H1 (cell line): ENCODE data around the gene SRM. TPM values are rescaled to one million over a fixed set of nuclear protein-coding genes. Genes with fewer than 3 reads are reported as not detected.

Source experiments
- CTCF ChIA-PET: fragments of 300-600 bp; sonication (Branson Sonifier 250); formaldehyde crosslinking; loops from one replicate; lab custom pipeline; 2021; ENCODE audit not compliant: partially characterized antibody; lab: Charles Lee
- POLR2A ChIA-PET: fragments of 300-600 bp; sonication (Branson Sonifier 250); formaldehyde crosslinking; loops from one replicate; lab custom pipeline; 2021; ENCODE audit warnings: inconsistent platforms; ENCODE audit not compliant: partially characterized antibody; lab: Charles Lee
- DNase-seq, 2 experiments: peaks; one replicate each; pipeline versions ENCODE4 v3.0.0 to v3.0.0-alpha.2; 2010 to 2022; ENCODE audit warnings: low spot score in 2 of 2, low read depth in 1 of 2, mixed read lengths in 1 of 2
- FAIRE-seq: peaks from 2 replicates; lab custom pipeline; 2011; peaks lifted over from hg19 to GRCh38; lab: Jason Lieb, UNC
- H2AFZ ChIP-seq: 2 replicates; pipeline ENCODE4 v1.8.1; 2012; ENCODE audit warnings: low read length, inconsistent platforms
- H2AK5ac ChIP-seq: 2 replicates; pipeline ENCODE4 v1.6.1; 2013; ENCODE audit warnings: low read depth, low read length
- H2BK120ac ChIP-seq: replicated peaks from 2 replicates; pipeline ENCODE3; 2013; ENCODE audit warnings: low read depth, low read length, inconsistent platforms
- H2BK12ac ChIP-seq: 2 replicates; pipeline ENCODE4 v1.6.1; 2013; ENCODE audit warnings: low read depth, low read length
- H2BK15ac ChIP-seq: 2 replicates; pipeline ENCODE4 v1.6.1; 2013; ENCODE audit warnings: low read length
- H2BK20ac ChIP-seq: 2 replicates; pipeline ENCODE4 v1.6.1; 2013; ENCODE audit warnings: low read length
- H2BK5ac ChIP-seq: 2 replicates; pipeline ENCODE4 v1.6.1; 2013; ENCODE audit warnings: low read depth, low read length
- H3K14ac ChIP-seq: 2 replicates; pipeline ENCODE4 v1.6.1; 2013; ENCODE audit warnings: inconsistent platforms; ENCODE audit not compliant: insufficient read length
- H3K18ac ChIP-seq: 2 replicates; pipeline ENCODE4 v1.6.1; 2013; ENCODE audit warnings: low read length; ENCODE audit errors: extremely low read depth
- H3K23ac ChIP-seq: 2 replicates; pipeline ENCODE4 v1.6.1; 2013; ENCODE audit warnings: inconsistent platforms; ENCODE audit not compliant: insufficient read length
- H3K23me2 ChIP-seq: 2 replicates; pipeline ENCODE4 v1.6.1; 2013; ENCODE audit warnings: low read depth, low read length
- H3K27ac ChIP-seq: 2 replicates; pipeline ENCODE4 v1.6.1; 2011; ENCODE audit warnings: low read depth, low read length, inconsistent platforms
- H3K27me3 ChIP-seq, 4 experiments: replicated peaks in 1 of 4; 1 replicate in 1 of 4; 2 replicates in 3 of 4; pipeline versions ENCODE4 v1.6.1 to v1.8.1; 2011 to 2013; ENCODE audit warnings: low read length in 3 of 4, mild to moderate bottlenecking in 3 of 4, inconsistent platforms in 2 of 4, mixed read lengths in 2 of 4, moderate library complexity in 1 of 4; ENCODE audit not compliant: control insufficient read depth in 3 of 4, insufficient read depth in 3 of 4; ENCODE audit errors: extremely low read depth in 1 of 4
- H3K36me3 ChIP-seq, 4 experiments: 2 replicates each; pipeline versions ENCODE4 v1.6.1 to v1.8.1; 2011 to 2013; ENCODE audit warnings: mild to moderate bottlenecking in 4 of 4, low read length in 3 of 4, moderate library complexity in 2 of 4, control low read depth in 1 of 4, inconsistent platforms in 1 of 4; ENCODE audit not compliant: insufficient read depth in 4 of 4, control insufficient read depth in 2 of 4
- H3K4ac ChIP-seq: replicated peaks from 2 replicates; pipeline ENCODE3; 2013; ENCODE audit warnings: low read length, low read depth, mixed read lengths, inconsistent platforms; ENCODE audit not compliant: insufficient read length
- H3K4me1 ChIP-seq, 4 experiments: replicated peaks in 1 of 4; 1 replicate in 1 of 4; 2 replicates in 3 of 4; pipeline versions ENCODE4 v1.6.1 to v1.8.1; 2011 to 2013; ENCODE audit warnings: low read length in 3 of 4, inconsistent platforms in 2 of 4, mixed read lengths in 1 of 4; ENCODE audit not compliant: insufficient read depth in 4 of 4, control insufficient read depth in 3 of 4
- H3K4me2 ChIP-seq, 2 experiments: 2 replicates each; pipeline versions ENCODE4 v1.6.1 to v1.8.1; 2011 to 2013; ENCODE audit warnings: low read depth in 2 of 2, low read length in 2 of 2, control low read depth in 1 of 2, inconsistent platforms in 1 of 2, mild to moderate bottlenecking in 1 of 2; ENCODE audit not compliant: insufficient read depth in 1 of 2
- H3K4me3 ChIP-seq, 4 experiments: fragments of 200-600, 300-600 bp in 1 of 4; sonication (generic), shearing (Covaris generic), sonication (Bioruptor Twin) in 1 of 4; 2 replicates each; pipeline versions ENCODE4 v1.5.1 to v1.8.1; 2011 to 2016; ENCODE audit warnings: low read length in 4 of 4, low read depth in 3 of 4, control low read depth in 2 of 4, inconsistent platforms in 2 of 4, mild to moderate bottlenecking in 2 of 4, mixed read lengths in 1 of 4, moderate library complexity in 1 of 4; ENCODE audit not compliant: insufficient read depth in 2 of 4; ENCODE audit errors: extremely low read depth in 1 of 4
- H3K56ac ChIP-seq: replicated peaks from 2 replicates; pipeline ENCODE3; 2013; ENCODE audit warnings: low read depth, mild to moderate bottlenecking, mixed read lengths, low read length, inconsistent platforms; ENCODE audit not compliant: insufficient read length
- H3K79me1 ChIP-seq: 2 replicates; pipeline ENCODE4 v1.6.1; 2013; ENCODE audit warnings: low read depth, low read length, control low read depth
- H3K79me2 ChIP-seq, 2 experiments: 2 replicates each; pipeline versions ENCODE4 v1.6.1 to v1.8.1; 2012 to 2013; ENCODE audit warnings: low read length in 2 of 2, mild to moderate bottlenecking in 2 of 2, inconsistent platforms in 1 of 2; ENCODE audit not compliant: insufficient read depth in 2 of 2, control insufficient read depth in 1 of 2
- H3K9ac ChIP-seq, 4 experiments: replicated peaks in 1 of 4; 1 replicate in 1 of 4; 2 replicates in 3 of 4; pipeline versions ENCODE4 v1.6.1 to v1.8.1; 2011 to 2013; ENCODE audit warnings: low read depth in 3 of 4, low read length in 3 of 4, control low read depth in 2 of 4, mild to moderate bottlenecking in 2 of 4, moderate library complexity in 2 of 4, inconsistent platforms in 1 of 4; ENCODE audit errors: extremely low read depth in 1 of 4
- H3K9me3 ChIP-seq, 2 experiments: 2 replicates each; pipeline versions ENCODE4 v1.6.1 to v1.8.1; 2012 to 2013; ENCODE audit warnings: mild to moderate bottlenecking in 2 of 2, moderate library complexity in 2 of 2, control low read depth in 1 of 2, inconsistent platforms in 1 of 2, low read depth in 1 of 2, low read length in 1 of 2, mixed read lengths in 1 of 2; ENCODE audit not compliant: insufficient read depth in 2 of 2
- H4K20me1 ChIP-seq, 2 experiments: replicated peaks in 1 of 2; 2 replicates each; pipeline versions ENCODE3 to v1.8.1; 2011 to 2013; ENCODE audit warnings: inconsistent platforms in 2 of 2, low read length in 2 of 2, mild to moderate bottlenecking in 1 of 2; ENCODE audit not compliant: insufficient read depth in 2 of 2, control insufficient read depth in 1 of 2
- H4K5ac ChIP-seq: 2 replicates; pipeline ENCODE4 v1.6.1; 2013; ENCODE audit warnings: low read length, low read depth, mixed read lengths, inconsistent platforms; ENCODE audit not compliant: insufficient read length
- H4K8ac ChIP-seq: 2 replicates; pipeline ENCODE4 v1.8.0; 2013; ENCODE audit warnings: mild to moderate bottlenecking, moderate library complexity, low read length, inconsistent platforms; ENCODE audit not compliant: insufficient read depth; ENCODE audit errors: extremely low read depth
- H4K91ac ChIP-seq: replicated peaks from 2 replicates; pipeline ENCODE3; 2013; ENCODE audit warnings: low read length, mixed read lengths, inconsistent platforms; ENCODE audit not compliant: insufficient read length
- RAD21 ChIP-seq, 2 experiments: IDR thresholded peaks in 1 of 2; conservative IDR thresholded peaks in 1 of 2; 2 replicates each; pipeline ENCODE4 v1.6.1; 2011; ENCODE audit warnings: low read depth in 2 of 2, low read length in 2 of 2, improper control_type of control experiment in 1 of 2, inconsistent platforms in 1 of 2, mild to moderate bottlenecking in 1 of 2, moderate library complexity in 1 of 2
- SRF ChIP-seq: IDR thresholded peaks from 2 replicates; pipeline ENCODE4 v1.6.1; 2011; ENCODE audit warnings: mild to moderate bottlenecking, low read depth, low read length, moderate library complexity
- ZNF274 ChIP-seq: IDR thresholded peaks from 2 replicates; pipeline ENCODE4 v1.7.0; 2012; ENCODE audit warnings: low read length, borderline replicate concordance; ENCODE audit errors: extremely low read depth
- WGBS, 2 experiments: shearing (Covaris generic) in 1 of 2; methylation state at CpG; one replicate each; pipeline versions ENCODE4 v1.1.6 to v1.1.7; 2013 to 2015; ENCODE audit warnings: low lambda C conversion rate in 2 of 2, mixed read lengths in 2 of 2, inconsistent platforms in 1 of 2, low coverage in 1 of 2, missing lambda C conversion rate in 1 of 2; ENCODE audit not compliant: insufficient replicate concordance in 2 of 2, insufficient coverage in 1 of 2, insufficient read length in 1 of 2; ENCODE audit errors: extremely low coverage in 1 of 2, missing lambda C conversion rate in 1 of 2; 5-methylcytosine and 5-hydroxymethylcytosine counted together
- polyA plus RNA-seq, 7 experiments: library from polyadenylated mRNA; depleted of rRNA in 3 of 7; stranded (reverse) in 5 of 7; unstranded in 2 of 7; fragments of >200 nt in 5 of 7; fragments of 200-250 nt in 2 of 7; gene quantifications; 1 replicate in 5 of 7; 2 replicates in 1 of 7; 4 replicates in 1 of 7; pipeline versions ENCODE4 v1.2.1 to v1.2.3, GENCODE V29; 2011 to 2013; ENCODE audit warnings: missing spikeins in 2 of 7, mixed read lengths in 2 of 7
- total RNA-seq: library from RNA; stranded (reverse); fragmentation: NEBNext Ultra II Directional; extraction: Animal tissue kit (Norgen Biotek cat#: 25700); gene quantifications from 2 replicates; pipeline ENCODE4 v1.2.1, GENCODE V29; 2021

Gene SRM
- total and polyA plus RNA-seq, 2 of the 8 experiments (the other 6 are each of a cell fraction or from before 2014, with no cell fraction given): 110 to 208 TPM

DNA sequence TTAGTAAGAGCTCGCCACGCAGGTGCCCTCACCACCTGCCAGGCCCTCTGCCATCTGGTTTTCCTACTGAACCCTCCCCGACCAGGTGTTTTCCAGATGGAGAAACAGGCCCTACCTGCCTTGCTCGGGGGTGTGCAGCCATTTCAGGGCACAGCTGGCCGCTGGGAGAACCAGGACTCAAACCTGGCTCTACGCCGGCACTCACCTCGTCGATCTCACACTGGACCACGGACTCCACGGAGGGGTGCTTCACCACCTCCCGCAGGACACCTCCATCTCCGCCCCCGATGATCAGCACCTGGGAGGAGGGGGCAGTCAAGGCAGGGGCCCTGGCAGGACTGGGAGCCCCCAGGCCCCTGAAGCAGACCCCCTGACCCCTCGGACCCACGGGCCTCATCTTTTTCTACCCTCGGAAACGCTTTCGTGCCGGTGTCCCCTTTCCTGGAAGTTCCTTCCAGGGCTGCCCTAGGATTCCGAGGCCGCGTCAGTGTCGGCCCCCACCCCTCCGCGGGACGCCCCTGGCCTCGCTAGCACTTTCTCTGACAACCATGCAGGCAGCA lies 1.1 kb downstream of the SRM start:
- no peak overlapping the region for H4K91ac ChIP-seq
- H2BK15ac ChIP-seq: no peak overlapping the region
- no peak overlapping the region for H2BK120ac ChIP-seq
- DNase-seq (no peak), FAIRE-seq (no peak)
- peaks cover 3 to 9% of the 10 kb centered on the region in 2 experiments for H4K20me1 ChIP-seq
- H3K79me1 ChIP-seq: peaks cover 9% of the 10 kb centered on the region
- peaks cover 0 to 12% (median 4%) of the 10 kb centered on the region in 4 experiments; a peak in 5 of 7 replicates for H3K4me1 ChIP-seq
- peaks cover 0 to 16% of the 10 kb centered on the region in 2 experiments; a peak in 2 of 4 replicates for H3K79me2 ChIP-seq
- H3K36me3 ChIP-seq: peaks cover 7 to 31% (median 14%) of the 10 kb centered on the region in 4 experiments; a peak in 7 of 8 replicates
- H3K23ac ChIP-seq: no peak overlapping the region
- H3K27ac ChIP-seq: no peak overlapping the region
- no peak overlapping the region for H3K14ac ChIP-seq
- peak overlapping the region; percentile 65 to 87 (median 72) for H3K9ac ChIP-seq
- peak overlapping the region; percentile 87 for H3K4ac ChIP-seq
- ChIA-PET POLR2A (interaction anchor here (0.7 to 1.8 kb wide), 5 partner anchors 14 to 931 kb away, joined by 3 to 10 read pairs (median 4); no protein-coding TSS in a partner anchor), CTCF (interaction anchor here (1.1 to 14.5 kb wide), 3 partner anchors 9 to 27 kb away, joined by 3 to 168 read pairs (median 6); no protein-coding TSS in a partner anchor)
- H4K5ac ChIP-seq: no peak overlapping the region
- peaks cover 14% of the 10 kb centered on the region for H3K23me2 ChIP-seq
- WGBS, 2 experiments: 71% methylated on average over 20 of the region's 28 CpGs; no CpG with 5 or more reads in 1 of the 2 experiments
- H2BK12ac ChIP-seq: no peak overlapping the region
- H3K4me2 ChIP-seq: peak overlapping the region; percentile 82 to 94
- H3K4me3 ChIP-seq: peak overlapping the region; percentile 70 to 98 (median 82)
- H3K27me3 ChIP-seq: no peaks in the 10 kb centered on the region
- no peak overlapping the region for H2AK5ac ChIP-seq
- no peak overlapping the region for H2BK20ac ChIP-seq
- no peak overlapping the region for H2BK5ac ChIP-seq
- H3K56ac ChIP-seq: no peak overlapping the region
- no peak overlapping the region for H3K18ac ChIP-seq
- no peaks in the 10 kb centered on the region for H3K9me3 ChIP-seq
- H2AFZ ChIP-seq: no peak overlapping the region
- H4K8ac ChIP-seq: no peak overlapping the region; the same call in none of the 2 replicates
- TF ChIP-seq SRF (no peak), RAD21 (IDR thresholded peaks at IDR 0.05 in 1 of 2, conservative IDR thresholded peaks at IDR 0.05 in 1 of 2; ENCODE audit: low read depth in 2 of 2, low read length in 2 of 2) (no peak), ZNF274 (no peak)
